Eye (tissue), 1 donor: Measurements from ENCODE around the gene DRD3.

Experiments used
- DNase-seq: peaks from one replicate; pipeline ENCODE4 v3.0.0-alpha.2; 2015

Gene DRD3

GRCh38 chr3:114115143-114115542 is 63.7 kb downstream of the DRD3 start:
- DNase-seq, result no peak

- no peak for DNase-seq
Measured at GRCh38 chr3:114114719-114115118, 64.1 kb downstream of the DRD3 start.

- DNase-seq, result no peak
Measured at GRCh38 chr3:114112696-114113095, 66.2 kb downstream of the DRD3 start.

GRCh38 chr3:114111060-114111770 is 67.6 kb downstream of the DRD3 start:
- no peak for DNase-seq

- DNase-seq, result peak; percentile 27
Measured at GRCh38 chr3:114110439-114110838, 68.4 kb downstream of the DRD3 start.

- no peak for DNase-seq
Measured at GRCh38 chr3:114108137-114108536, 70.7 kb downstream of the DRD3 start.

- no peak for DNase-seq
Measured at GRCh38 chr3:114104414-114104813, 74.4 kb downstream of the DRD3 start.

GRCh38 chr3:114103858-114104257 is 75.0 kb downstream of the DRD3 start:
- no peak for DNase-seq

- DNase-seq, result no peak
Measured at GRCh38 chr3:114103181-114103580, 75.7 kb downstream of the DRD3 start.

GRCh38 chr3:114101101-114101500 is 77.8 kb downstream of the DRD3 start:
- DNase-seq, result peak; percentile 84

- no peak for DNase-seq
Measured at GRCh38 chr3:114095796-114096195, 83.1 kb downstream of the DRD3 start.

- peak; percentile 44 for DNase-seq
Measured at GRCh38 chr3:114093596-114093995, 85.3 kb downstream of the DRD3 start.

- DNase-seq, result no peak
Measured at GRCh38 chr3:114093016-114093380, 85.9 kb downstream of the DRD3 start.

- DNase-seq, result no peak
Measured at GRCh38 chr3:114092151-114093015, 86.5 kb downstream of the DRD3 start.

- DNase-seq, result no peak
Measured at GRCh38 chr3:114089675-114090074, 89.2 kb downstream of the DRD3 start.

GRCh38 chr3:114086356-114086755 is 92.5 kb downstream of the DRD3 start:
- no peak for DNase-seq

GRCh38 chr3:114083112-114083511 is 95.7 kb downstream of the DRD3 start:
- no peak for DNase-seq

- DNase-seq, result no peak
Measured at GRCh38 chr3:114081037-114081436, 97.8 kb downstream of the DRD3 start.

- no peak for DNase-seq
Measured at GRCh38 chr3:114080201-114080600, 98.7 kb downstream of the DRD3 start.

- no peak for DNase-seq
Measured at GRCh38 chr3:114079761-114080160, 99.1 kb downstream of the DRD3 start.

GRCh38 chr3:114078126-114078525 is 100.7 kb downstream of the DRD3 start:
- DNase-seq, result no peak
